HG03045 (cell line): ENCODE results near the gene TMEM200A.

ENCODE experiments used
- ATAC-seq: cut with Tn5 transposase; IDR thresholded peaks from one replicate; pipeline ENCODE4 v1.9.1; 2021; ENCODE audit warnings: mild to moderate bottlenecking, moderate library complexity; ENCODE audit not compliant: unreplicated experiment

TMEM200A gene

DNA sequence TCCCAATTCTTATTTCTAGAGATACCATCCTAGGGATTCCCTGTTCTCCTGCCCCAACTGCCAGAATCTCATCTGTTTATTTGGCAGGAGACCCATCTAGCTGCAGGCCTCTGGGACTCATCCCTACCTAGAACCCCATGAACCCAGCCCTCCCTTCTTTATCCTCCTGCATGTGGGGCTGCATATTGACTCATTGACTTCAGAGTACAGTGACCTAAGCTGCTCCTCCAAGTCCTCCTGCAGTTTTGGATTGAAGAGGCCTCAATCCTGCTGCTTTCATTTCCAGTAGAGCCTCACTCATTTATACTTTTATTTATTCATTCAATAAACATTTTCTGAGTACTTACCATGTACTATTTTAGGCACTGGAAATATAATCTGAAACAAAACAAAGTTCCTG is 11.6 kb downstream of the TMEM200A start:
- no peak for ATAC-seq

DNA sequence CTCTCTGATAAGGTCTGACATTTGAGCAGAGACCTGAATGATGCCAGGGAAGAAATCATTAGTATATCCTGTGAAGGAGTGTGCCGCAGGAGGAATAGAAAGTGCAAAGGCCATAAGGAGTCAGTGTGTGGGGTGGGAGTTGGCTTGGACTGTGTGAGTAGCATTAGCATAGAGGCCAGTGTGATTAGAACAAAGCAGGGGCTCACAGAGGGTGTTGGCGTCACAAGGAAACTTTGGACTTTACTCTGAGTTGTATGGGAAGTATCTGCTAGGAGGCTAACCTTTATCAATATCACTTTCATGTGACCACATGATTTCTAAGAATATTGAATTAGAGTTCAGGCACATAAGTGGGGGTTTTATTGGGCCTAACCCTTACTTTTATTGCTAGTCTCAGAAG is 12.1 kb downstream of the TMEM200A start:
- ATAC-seq, result no peak

DNA sequence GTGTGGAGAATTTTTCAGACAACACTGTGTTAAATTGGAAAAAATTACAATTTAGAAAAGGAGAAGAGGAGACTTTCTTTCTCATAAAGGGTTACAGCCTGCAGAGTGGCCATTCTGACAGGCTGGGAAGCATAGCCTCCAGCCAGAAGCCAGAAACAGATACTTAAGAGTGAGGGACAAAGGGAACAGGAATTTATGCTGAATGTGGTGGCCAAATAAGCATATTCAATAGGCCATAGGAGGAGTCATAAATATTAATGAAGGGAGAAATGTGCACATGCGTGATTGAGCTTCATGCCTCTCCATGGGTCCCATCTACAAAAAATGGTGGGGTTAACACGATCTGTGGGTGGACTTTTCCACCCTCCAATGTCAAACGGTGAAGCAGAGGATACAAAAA is 13.4 kb downstream of the TMEM200A start:
- ATAC-seq, result no peak

DNA sequence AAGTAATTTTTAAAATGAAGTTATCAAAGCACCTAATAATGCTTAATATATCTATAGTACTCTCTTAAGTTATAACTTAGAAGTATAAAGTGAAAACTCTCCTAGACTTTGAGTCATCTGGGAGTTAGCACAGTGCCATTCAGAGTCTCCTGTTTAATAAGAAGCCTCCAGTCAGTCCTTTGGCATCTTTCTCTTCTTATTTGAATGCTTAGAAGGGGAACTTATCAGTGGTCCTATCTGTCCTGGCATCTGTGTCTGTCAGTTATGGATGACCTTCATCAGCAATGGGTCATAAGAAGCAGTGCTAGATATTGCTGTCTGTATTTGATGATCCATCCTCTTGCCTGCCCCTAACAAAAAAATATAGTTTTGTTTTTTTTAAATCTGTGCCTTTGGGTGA is 15.2 kb downstream of the TMEM200A start:
- no peak for ATAC-seq

DNA sequence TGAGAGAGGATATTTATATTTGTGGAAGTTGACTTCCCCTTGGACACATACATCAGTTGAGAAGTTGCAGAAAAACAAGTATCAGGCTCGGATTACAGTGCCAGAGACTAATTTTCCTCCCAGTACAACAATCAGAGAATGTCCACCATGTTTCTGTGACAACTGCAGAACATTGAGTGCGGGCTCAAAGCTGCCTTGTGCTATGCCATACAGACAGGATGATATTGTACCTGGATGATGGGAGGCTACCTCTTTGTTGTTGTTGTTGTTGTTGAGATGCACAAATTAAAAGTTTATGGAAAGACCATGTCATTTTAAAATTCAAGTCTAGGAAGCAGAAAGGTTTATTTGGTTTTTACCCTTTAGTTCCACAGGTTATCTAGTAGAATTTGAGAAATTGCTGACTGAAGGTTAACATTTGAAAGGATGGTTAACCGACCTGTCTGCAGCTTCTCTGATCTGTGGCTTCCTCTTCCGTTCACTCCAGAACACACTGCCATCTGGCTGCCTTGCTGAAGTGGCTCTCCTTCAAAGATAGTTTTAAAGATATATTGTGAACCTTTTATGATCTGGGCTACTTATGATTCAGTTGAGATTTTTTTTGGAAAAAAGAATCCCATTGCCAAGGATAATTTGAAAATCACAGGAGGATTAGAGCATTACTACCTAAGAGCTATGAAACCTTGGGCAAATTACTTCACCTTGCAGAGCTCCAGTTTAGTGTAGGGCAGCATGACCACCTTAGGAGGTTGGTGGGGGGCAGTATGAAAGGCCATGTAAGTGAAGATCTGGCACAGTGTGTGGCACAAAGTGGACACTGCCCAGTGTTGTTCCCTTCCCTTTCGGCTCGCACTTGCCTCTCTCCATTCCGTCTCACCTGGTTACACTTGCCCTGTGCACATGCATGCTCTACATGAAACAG is 15.9 kb downstream of the TMEM200A start:
- ATAC-seq, result no peak

GRCh38 chr6:130382872-130383490 is 17.2 kb downstream of the TMEM200A start:
- ATAC-seq, result no peak

- ATAC-seq, result no peak
Observed at GRCh38 chr6:130385064-130385695, 19.4 kb downstream of the TMEM200A start.

- ATAC-seq, result no peak
Observed at GRCh38 chr6:130389142-130389541, 23.3 kb downstream of the TMEM200A start.

DNA sequence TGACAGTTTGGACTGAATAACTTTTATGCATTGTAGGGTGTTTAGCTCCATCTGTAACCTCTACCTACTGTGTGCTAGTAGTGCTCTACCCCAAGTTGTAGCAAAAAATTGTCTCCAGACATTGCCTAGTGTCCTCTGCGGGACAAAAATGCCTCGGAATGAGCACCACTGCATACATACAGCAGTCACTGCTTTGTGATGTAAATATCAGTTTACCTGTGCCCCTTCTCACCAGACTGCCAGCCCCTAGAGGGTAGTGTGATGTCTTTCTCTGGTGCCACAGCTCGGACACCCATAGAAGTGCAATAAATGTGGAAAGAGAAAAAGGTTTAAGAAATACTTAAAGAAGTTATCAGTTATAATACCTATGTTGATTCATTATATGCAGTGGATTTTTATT is 25.1 kb downstream of the TMEM200A start:
- no peak for ATAC-seq

- no peak for ATAC-seq
Observed at GRCh38 chr6:130393306-130393705, 27.5 kb downstream of the TMEM200A start.

DNA sequence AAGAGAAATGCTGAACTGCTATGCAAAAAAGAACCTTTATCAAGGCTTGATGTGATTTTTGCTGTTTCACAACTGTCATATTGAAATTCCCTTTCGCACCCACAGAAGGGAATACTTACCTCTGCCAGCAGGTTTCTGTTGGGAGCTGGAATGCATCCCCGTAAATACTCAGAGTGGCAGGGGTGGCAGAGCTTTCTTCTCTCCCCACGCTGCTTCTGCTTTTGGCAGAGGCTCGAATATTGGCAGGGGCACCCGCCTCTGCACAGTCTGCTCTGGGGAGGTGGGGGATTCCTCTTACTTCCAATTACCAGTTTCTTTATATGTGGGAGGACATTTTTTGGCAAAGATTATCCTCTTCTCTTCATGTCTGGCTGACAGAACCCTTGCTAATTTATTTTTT is 28.4 kb downstream of the TMEM200A start:
- no peak for ATAC-seq

- no peak for ATAC-seq
Observed at GRCh38 chr6:130395164-130395563, 29.3 kb downstream of the TMEM200A start.

DNA sequence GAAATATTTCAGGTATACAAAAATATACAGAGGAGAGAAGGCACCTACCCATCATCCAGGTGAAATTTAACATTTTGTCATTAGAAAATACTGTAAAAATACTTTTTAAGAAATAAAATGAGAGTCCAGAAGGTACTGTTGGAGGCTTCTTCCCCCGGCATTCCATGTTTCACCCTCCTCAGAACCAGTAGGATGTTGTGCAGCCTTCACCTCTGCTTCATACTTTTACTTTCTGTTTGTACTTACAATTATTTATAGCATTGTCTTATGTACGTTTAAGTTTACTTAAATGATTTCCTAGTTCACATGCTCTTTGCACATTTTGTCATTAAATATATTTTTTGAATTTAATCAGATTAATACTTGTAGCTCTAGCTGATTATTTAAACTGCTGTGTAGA is 30.9 kb downstream of the TMEM200A start:
- peak; percentile 49 for ATAC-seq

- ATAC-seq, result no peak
Observed at GRCh38 chr6:130405549-130405948, 39.7 kb downstream of the TMEM200A start.

DNA sequence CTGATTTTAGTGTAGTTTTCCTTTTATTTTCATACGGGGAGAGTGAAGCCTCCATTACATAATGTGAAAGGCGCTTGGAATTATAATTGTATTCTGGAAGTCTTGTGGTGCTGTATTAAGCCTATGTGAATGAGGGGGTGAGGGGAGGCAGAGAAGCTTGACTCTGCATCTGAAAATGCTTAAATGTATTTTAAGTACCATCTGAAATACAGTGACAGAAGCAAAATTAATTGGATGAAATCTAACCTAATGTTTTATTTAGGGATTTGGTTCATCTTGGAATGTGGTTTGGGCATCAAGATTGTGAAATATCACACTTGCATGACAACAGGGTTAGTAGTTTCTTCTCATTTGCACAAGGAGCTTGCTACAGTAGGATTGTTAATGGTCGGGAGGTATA is 41.2 kb downstream of the TMEM200A start:
- ATAC-seq, result no peak

DNA sequence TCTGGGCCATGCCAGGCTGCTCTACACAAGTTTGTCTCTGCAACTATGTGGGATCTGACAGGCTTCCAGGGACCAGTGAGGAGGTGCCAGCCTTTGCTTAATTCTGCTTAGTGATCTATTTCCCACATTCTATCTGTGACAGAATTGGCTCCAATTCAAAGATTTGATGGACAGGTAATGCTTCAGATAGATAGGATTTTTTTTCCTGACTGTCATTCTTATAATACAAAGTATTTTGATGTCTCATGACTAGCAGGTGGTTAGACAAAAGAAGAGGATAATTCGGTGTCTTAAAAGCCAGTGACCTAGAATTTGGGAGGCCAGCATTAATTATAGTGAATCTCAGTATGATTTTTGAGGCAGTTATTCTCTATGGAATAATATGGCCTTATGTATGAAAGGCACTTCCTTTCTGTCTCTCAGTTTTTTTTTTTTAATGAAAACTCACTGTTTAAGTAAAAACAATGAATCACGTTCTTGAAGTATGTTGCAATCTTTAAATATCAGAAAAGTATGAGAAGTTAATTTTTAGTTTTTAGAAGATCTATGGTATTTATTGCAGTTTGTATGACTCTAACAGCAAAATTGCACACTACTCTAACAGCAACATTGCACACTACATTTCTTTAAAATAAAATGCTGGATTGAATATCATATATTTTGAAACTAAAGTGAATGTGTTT is 43.7 kb downstream of the TMEM200A start:
- no peak for ATAC-seq

GRCh38 chr6:130411481-130411880 is 45.7 kb downstream of the TMEM200A start:
- no peak for ATAC-seq

DNA sequence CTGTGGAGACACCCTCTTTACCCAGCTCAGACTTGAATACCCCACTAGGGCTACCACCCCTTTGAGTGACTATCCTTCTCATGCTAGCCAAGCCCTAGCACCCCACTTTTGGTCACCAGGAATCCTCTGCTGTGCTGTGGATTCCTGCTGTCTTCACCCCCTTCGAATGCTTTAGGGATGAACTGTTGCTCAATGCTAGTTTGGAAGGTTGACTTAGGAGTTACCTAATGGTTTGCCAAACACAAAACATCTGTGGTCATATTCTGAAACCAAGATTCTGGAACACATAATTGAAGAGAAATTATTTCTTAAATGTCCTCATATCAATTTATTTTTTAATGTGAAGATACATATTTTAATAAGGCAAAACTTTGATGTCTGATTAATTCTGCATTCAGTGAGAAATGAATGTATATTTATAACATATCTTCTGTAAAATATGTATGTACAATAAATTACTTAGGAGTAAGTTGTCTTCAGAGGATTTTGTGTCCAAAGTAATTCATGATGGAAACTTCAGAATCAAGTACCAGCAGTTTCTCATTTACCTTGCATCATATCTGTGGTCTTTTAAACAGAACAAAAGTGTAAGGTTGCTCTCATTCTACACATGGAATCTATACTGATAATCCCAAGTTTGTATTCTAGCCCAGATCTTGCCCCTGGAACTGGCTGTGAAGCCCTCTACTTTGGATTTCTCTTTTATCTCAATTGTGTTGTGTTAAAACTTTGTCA is 46.9 kb downstream of the TMEM200A start:
- no peak for ATAC-seq

DNA sequence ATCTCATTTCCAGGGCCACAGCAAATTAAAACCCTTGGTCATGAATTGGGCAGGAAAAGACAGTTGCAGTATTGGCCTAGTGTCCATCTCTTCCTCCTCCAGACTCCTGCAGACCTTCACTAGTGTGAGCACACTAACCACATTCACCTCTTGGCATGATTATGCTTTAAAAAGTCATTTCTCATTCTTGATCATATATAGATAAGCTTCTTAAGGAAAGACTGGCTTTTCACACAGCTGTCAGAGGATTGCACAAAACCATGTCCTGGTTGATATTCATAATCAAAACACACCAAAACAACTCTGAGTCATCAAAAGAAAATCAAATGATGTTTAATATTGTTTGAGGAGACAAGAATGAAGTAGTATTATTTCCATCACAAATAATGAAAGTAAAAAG is 52.1 kb downstream of the TMEM200A start:
- no peak for ATAC-seq

DNA sequence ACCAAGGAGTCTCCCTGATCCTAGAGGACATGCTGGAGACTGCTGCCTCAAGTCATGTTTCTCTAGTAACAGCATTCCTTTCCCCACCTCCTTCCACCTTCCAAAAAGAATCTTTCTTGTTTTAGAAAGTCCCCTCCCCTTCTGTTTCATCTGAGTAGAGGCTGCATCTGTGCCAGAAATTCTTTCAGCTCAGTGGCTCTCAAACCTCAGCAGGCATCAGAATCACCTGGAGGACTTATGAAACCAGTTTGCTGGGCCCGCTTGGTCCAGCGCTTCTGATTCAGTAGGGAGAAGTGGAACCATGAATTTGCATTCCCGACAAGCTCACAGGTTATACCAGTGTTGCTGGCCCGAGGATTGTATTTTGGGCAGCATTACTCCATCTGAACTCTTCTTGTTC is 55.1 kb downstream of the TMEM200A start:
- no peak for ATAC-seq

- no peak for ATAC-seq
Observed at GRCh38 chr6:130421585-130421984, 55.8 kb downstream of the TMEM200A start.
